GM19193 (cell line): ENCODE results near the gene PHF21B.

ENCODE experiments used
- POLR2A ChIP-seq: IDR thresholded peaks from 4 replicates; pipeline ENCODE4 v1.6.1; 2011; ENCODE audit not compliant: insufficient read depth, insufficient read length; ENCODE audit errors: extremely low read depth

The PHF21B gene

DNA sequence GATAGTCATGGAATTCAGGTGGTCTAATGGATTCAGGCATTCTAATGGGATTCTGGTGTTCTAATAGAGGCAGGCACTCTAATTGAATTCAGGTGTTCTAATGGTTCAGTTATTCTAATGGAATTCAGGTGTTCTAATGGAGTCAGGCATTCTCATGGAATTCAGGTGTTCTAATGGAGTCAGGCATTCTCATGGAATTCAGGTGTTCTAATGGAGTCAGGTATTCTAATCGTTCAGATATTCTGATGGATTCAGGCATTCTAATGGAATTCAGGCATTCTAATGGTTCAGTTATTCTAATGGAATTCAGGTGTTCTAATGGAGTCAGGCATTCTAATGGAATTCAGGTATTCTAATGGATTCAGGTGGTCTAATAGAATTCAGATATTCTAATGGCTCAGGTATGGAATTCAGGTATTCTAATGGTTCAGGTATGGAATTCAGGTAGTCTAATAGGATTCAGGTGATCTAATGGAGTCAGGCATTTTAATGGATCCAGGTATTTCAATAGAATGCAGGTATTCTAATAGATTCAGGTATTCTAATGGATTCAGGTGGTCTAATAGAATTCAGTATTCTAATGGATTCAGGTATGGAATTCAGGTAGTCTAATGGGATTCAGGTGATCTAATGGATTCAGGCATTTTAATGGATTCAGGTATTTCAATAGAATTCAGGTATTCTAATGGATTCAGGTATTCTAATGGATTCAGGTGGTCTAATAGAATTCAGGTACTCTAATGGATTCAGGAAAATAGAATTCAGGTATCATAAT, 22.0 kb upstream of the PHF21B start:
- TF ChIP-seq POLR2A = no peak

DNA sequence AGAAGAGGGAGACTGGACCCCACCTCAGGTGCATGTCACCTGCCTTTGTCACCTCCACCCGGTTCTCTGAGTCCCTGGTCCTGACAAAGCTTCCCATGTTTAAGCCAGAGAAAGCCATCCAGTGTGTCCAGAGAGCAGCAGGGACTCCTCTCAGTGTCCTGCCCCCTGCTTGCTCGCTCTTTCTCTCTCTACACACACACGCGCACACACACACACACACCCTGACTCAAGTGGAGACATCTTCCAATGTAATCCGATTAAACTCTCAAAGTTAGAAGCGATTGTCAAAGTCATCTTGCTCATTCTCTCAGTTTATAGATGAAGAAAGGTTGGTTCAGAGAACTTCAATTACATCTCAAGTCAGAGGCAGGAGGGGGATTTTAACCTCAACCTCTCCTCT, 19.7 kb upstream of the PHF21B start:
- no peak for TF ChIP-seq POLR2A

DNA sequence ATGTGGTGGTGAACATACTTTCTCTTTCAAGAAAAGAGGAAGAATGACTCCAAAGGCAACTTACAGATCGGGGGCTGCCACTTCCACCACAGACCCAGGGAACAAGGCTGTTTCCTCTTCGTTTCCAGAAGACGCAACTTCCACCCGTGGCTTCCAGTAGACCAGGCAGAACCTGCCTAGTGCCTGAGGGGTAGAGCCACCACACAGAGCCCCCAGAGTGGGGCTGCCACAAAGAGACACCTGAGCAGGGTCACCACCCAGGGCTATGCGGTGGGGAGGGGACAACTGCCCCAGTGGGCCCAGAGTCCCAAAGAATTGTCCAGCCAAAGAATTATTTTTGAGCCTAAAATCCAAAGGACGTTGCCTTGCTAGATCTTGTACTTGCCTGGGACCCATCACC, 16.7 kb upstream of the PHF21B start:
- no peak for TF ChIP-seq POLR2A

DNA sequence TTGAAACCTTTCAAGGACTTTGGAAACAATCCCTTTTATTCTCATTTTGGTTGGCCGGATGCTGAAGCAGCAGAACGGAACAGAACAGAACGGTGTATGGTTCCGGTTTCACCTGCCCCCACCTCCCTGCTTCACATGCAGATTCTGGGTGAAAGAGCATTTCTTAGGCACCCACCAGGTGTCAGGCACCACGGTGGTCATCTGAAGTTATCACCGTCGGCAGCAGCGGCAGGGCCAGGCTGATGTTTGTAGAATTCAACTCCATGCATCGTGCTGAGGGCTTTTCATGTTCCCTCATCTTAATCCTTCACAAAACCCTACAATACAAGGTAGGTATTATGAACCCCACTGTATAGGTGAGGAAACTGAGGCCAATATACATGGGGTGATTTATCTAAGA, 13.6 kb upstream of the PHF21B start:
- TF ChIP-seq POLR2A = no peak

DNA sequence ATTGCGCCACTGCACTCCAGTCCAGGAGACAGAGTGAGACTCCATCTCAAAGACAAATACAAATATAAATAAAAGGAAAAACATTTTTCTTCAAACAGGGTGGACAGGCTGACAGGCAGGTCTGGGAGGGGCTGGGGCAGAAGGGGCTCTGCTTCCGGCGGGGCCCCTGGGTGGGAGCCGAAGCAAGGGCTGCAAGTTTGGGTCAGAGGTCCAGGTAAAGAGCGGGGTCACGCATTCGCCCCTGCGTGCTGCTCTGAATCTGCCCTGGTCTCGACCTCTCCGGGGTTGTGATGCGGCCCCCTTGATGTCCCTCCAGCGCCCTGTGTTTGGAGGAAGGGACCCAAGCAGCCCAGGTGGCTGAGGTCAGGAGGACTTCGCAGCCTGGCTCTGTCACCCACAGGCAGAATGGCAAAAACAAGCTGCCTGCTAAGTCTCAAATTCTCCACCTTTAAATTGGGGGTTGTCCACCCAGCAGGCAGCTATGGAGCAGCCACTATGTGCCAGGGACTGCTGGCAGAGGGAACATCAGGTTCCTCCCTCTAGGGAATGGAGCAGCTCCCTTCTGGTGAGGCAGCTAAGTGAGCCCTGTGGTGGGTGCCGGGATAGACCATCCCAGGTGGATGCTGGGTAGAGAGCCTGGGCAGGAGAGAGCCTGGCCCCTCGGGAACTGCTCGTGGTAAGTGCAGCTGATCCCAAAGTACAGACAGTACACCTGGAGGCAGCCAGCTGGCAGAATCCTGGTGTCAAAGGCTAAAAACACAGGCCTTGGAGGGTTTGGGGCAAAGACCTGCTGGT, 10.3 kb upstream of the PHF21B start:
- TF ChIP-seq POLR2A = no peak

DNA sequence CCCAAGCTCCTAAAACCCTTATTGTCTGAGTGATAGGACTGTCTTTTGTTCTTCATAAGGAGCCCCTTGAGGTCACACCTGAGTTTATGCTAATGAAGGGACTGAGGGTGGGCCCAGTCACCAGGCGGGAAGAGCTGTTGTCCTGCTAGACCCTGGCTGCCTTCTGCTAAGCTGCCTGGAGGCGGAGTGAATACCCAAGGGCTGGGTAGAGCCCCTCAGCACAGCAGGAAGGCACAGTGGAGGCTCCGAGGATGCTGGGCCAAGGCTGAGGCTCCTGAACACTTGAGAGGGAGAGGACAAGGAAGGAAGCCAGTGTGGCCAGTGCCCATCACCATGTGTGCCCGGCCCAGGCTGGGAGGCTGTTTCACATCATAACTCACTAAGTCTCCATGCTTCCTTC, 4.8 kb upstream of the PHF21B start:
- TF ChIP-seq POLR2A = no peak

DNA sequence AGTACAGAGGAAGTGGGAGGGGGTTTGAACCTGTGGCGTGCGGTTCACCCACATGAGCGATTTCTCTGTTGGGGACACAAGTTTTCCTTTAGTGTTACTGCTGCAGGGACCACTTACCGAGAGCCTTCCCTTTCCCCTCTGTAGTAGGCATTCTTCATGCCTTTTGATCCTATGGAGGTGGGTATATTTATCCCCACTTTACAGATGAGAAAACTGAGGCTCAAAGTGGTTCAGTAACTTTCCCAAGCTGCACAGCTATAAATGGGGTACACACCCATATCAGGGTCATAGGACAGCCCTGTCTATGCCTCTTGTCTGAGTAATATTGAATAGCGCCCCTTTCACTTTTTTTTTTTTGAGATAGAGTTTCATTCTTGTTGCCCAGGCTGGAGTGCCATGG, 3.3 kb upstream of the PHF21B start:
- no peak for TF ChIP-seq POLR2A

DNA sequence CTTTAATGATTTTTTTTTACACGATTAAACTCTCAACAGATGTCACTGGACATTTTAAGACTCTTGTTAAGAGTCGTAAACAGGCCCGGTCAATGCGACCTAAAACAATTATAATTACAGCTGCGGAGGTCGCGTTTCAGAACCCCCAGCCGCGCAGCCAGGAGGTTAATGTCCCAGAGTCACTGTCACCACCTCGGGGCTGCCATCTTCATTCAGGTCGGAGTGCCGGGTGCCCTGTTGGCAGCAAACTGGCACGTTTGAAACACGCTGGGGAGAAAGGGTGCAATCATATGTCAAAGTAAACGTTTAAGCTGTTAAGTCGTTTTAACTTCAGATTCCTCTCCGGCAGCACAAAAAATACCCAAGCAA, 711 bp upstream of the PHF21B start:
- no peak for TF ChIP-seq POLR2A

DNA sequence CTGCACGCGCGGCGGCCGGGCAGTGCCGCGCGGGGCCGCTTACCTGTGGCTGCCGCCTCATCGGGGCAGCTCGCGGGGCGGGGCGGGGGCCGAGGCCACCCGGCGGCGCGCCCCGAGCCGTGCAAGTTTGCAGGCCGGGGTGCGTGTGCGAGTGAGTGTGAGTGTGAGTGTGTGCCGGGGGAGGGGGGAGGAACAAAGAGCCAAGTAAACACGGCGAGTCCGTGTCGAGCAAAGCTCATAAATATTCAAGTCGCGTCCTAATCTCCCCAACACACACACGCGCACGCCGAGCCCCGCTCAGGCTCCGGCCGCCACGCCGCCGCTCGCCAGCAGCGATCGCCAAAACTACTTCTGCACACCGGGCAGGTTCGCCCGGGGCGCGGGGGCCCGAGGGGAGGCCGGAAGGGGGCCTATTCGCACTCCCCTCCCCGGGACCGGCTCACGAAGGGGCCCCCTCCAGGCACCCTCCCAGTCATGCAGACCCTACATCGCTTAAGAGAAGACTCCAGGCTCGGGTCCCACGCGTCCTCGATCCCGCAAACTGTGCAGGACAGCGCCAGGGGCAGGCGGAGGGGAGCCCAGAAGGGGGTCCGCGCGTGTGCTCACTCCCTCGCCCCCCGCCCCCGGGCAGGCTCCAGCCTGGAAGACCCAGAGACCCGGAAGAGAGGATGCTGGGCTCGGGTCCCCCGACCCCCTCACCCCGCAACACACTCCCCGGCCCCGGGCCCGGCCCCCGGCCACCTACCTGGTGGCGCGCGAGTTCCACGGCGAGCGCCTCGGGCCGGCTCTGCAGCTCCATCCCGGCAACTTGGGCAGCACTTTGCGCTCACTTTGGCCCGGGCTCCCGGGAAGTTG, 827 bp downstream of the PHF21B start:
- no peak for TF ChIP-seq POLR2A

DNA sequence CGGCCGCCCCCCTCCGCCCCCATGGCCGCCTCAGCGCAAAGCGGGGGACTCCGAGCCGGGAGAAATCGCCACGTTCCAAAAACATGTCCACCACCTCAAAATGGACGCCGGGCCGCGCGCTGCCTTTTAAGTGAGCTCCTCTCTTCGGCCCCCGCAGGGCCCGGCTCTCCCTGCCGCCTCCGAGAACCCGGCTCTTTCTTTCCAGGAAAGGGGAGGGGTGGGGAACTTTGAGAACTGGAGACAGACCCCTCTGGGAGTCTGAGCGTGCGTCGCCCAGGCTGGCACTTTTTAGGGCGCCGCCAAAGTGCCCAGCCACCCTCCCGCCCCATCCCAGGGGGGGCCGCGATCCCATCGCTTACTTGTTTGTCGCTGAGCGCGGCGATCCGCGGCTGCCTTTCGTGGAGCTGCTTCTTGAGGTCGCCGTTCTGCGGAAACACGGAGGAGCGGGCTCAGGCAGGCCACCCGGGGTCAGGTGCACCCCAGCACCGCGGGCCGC, 1.6 kb downstream of the PHF21B start:
- no peak for TF ChIP-seq POLR2A

DNA sequence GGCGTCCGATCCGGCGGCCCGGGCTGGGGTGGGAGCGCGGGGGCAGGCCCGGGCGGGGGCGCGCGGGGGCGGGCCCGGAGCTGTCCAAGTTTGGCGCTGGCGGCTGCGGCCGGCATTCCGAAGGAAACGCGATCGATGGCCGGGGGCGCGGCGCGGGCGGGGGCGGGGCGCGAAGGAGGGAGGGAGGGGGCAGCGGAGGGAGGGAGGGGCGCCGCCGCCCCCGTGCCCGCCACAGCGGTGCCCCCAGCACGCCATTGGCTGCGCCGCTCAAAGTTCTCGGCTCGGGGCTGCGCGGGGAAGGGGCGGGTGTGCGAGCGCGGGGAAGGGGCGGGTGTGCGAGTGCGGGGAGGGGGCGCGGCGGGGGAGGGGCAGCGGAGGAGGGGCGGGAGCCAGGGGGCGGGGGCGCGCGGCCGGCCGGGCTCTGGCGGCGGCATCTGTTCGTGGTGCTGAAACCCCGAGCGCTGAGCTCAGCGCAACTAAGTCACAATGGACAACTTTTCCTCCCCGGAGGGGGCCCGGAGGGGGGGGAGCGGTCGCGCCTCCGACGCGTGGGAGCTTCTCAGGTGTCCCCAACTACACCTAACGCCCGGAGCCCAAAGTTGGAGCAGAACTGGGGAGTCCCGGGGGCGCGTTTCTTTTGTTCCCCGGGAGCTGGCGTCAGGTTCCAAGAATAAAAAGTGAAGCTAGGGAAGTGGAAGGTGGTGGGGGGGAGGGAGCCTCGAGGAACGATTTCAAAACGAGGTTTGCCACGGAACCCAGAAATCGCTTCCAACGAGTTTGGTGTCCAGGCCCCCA, 2.2 kb downstream of the PHF21B start:
- TF ChIP-seq POLR2A = no peak

DNA sequence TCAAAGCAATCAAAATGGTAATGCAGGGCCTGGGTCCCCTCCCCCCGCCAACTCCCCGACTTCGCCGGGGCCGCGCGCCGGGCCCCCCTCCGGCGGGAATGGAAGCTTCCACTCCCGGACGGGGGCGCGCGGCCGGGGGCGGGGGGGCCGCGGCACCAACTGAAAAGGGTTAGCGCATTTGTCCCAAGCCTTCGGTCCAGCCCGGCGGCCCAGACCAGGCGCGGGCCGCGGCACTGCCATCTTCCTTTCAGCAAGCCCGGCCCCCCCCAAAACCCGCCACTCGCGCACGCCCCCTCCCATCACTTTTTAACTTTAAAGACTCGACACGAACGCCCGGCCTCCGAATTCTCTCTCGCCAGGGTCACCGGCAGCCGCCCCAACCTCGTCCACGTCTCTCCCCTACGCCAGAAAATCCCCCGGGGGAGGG, 2.8 kb downstream of the PHF21B start:
- no peak for TF ChIP-seq POLR2A

DNA sequence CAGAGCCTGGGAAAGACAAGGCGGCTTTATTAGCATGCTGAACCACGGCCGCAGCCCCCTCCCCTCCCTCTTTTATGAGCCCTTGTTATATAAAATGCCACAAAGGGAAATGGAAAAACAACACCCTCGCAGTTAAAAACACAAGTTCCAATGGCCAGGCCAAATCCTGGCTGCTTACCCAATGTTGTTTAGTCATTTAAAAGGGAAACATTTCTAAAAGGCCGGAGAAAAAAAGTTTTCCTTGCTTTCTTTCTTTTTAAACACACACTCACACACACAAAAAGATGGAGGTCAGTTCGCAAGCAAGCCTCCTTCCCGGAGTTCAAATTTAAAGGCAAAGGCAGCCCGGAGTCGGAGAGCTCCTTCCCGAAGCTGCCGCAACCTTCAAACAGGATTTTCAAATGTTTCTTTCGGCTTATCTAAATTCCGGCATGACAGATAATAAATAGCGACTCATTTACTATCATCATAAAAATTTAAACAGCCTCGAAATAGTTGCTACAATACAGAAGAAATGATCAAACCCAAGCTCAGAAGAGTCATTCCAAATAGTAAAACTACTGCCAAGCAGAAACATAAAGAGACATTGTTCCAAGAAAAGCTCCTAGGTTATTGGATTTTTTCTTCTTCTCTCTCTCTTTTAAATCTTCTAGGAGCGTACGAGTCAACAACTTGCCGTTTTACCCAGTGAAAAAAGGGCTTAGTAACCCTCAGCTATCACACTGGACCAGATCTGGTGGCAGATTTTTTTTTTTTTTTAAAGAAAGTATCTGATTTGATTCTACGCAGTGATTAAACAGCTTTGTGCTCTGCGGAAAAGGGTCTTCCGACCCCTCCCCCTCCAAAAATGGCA, 3.5 kb downstream of the PHF21B start:
- no peak for TF ChIP-seq POLR2A
